Measurements from ENCODE around the gene PHF2. TPM values are rescaled to one million over a fixed set of nuclear protein-coding genes. Genes with fewer than 3 reads are reported as not detected.

PHF2 gene
- total and polyA plus RNA-seq, 2 of the 8 experiments (the other 6 are each of a cell fraction or from before 2014, with no cell fraction given): 3.4 to 9.4 TPM

GRCh38 chr9:93684161-93684765 lies 107.9 kb downstream of the PHF2 start (continued):
- no peak for TF ChIP-seq NRF1 (IDR thresholded peaks at IDR 0.05; ENCODE audit: low read depth, low read length)
- no peak for TF ChIP-seq SIRT6 (IDR thresholded peaks at IDR 0.05; ENCODE audit: low read length)
- TF ChIP-seq RBBP5 (IDR thresholded peaks at IDR 0.05; ENCODE audit: borderline replicate concordance, low read depth, low read length): no peak
- no peak for TF ChIP-seq PHF8 (conservative IDR thresholded peaks at IDR 0.05; ENCODE audit: low read depth, low read length)
- no peak for TF ChIP-seq BRCA1 (IDR thresholded peaks at IDR 0.05; ENCODE audit: low read depth, low read length)
- no peak for TF ChIP-seq SIX5 (IDR thresholded peaks at IDR 0.05; ENCODE audit: low read depth, low read length)

All from H1 (cell line).